ENCODE data around the gene MORN1.

Gene MORN1

GRCh38 chr1:2381741-2382620 is 9.4 kb downstream of the MORN1 start:
- TF ChIP-seq RARB (CRISPR knock-in tag; IDR thresholded peaks at IDR 0.05) (no peak), ZFP30 (CRISPR knock-in tag; IDR thresholded peaks at IDR 0.05) (no peak), OSR1 (CRISPR knock-in tag; IDR thresholded peaks at IDR 0.05) (no peak), PPARA (CRISPR knock-in tag; IDR thresholded peaks at IDR 0.05; ENCODE audit: borderline replicate concordance) (no peak), CREB5 (CRISPR knock-in tag; IDR thresholded peaks at IDR 0.05; ENCODE audit: low read depth) (no peak), ZNF8 (CRISPR knock-in tag; IDR thresholded peaks at IDR 0.05) (no peak)
- ATAC-seq: peak; percentile 98

DNA sequence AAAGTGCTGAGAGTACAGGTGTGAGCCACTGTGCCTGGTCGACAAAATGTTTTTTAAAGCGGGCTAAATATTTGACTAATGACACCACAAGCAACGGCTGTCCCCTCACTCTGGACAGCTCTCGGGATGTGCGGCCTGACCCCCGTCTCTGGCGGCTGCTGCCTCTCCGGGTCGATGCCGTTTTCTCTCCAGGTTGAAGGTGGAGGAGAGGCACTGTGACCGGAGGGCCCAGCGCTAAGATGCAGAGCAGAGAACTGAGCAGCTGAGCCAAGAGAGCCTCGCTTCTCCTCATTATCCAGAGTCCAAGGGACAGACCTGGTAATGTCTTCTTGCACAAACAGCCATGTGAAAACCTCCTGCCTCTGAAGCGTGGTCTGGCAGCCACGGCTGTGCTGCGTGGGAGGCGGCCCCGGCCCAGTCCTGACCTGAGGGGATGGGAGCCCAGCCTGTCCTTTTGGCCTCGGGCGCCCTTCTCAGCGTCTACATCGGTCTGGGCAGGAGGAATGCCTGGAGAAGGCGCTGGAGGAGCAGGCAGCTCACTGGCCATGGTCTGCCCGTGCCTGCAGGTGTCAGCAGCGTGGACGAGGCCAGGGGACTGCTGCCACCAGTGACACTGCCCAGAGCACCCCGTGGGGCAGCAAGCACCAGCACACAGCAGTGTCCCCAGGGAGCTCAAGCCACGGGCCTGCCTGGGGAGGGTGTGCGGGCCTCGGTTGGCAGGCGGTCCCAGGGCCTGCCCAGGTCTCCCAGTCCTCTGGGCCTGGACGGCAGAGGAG is 10.3 kb downstream of the MORN1 start:
- TF ChIP-seq CREB5 (CRISPR knock-in tag; IDR thresholded peaks at IDR 0.05; ENCODE audit: low read depth) (no peak), GLIS3 (CRISPR knock-in tag; IDR thresholded peaks at IDR 0.05) (no peak), ESRRG (CRISPR knock-in tag; IDR thresholded peaks at IDR 0.05) (no peak)
- ATAC-seq: no peak; the same call in 2 of the 3 replicates

- no peak for TF ChIP-seq ZNF8 (CRISPR knock-in tag; IDR thresholded peaks at IDR 0.05)
- no peak for TF ChIP-seq ZFP30 (CRISPR knock-in tag; IDR thresholded peaks at IDR 0.05)
- no peak for TF ChIP-seq OSR1 (CRISPR knock-in tag; IDR thresholded peaks at IDR 0.05)
- no peak for ATAC-seq
These were observed 11.5 kb downstream of the MORN1 start for GRCh38 chr1:2379733-2380404.

- TF ChIP-seq TOX (CRISPR knock-in tag; IDR thresholded peaks at IDR 0.05; ENCODE audit: borderline replicate concordance) (no peak), ZNF70 (CRISPR knock-in tag; IDR thresholded peaks at IDR 0.05) (no peak), SNAI2 (CRISPR knock-in tag; IDR thresholded peaks at IDR 0.05) (no peak), CSDC2 (CRISPR knock-in tag; IDR thresholded peaks at IDR 0.05) (no peak), ZC3H10 (CRISPR knock-in tag; IDR thresholded peaks at IDR 0.05) (no peak)
- TF ChIP-seq, protein P1, sequence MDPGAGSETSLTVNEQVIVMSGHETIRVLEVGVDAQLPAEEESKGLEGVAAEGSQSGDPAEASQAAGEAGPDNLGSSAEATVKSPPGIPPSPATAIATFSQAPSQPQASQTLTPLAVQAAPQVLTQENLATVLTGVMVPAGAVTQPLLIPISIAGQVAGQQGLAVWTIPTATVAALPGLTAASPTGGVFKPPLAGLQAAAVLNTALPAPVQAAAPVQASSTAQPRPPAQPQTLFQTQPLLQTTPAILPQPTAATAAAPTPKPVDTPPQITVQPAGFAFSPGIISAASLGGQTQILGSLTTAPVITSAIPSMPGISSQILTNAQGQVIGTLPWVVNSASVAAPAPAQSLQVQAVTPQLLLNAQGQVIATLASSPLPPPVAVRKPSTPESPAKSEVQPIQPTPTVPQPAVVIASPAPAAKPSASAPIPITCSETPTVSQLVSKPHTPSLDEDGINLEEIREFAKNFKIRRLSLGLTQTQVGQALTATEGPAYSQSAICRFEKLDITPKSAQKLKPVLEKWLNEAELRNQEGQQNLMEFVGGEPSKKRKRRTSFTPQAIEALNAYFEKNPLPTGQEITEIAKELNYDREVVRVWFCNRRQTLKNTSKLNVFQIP (CRISPR knock-in tag; IDR thresholded peaks at IDR 0.05; ENCODE audit: borderline replicate concordance, low read depth): no peak
- ATAC-seq: no peak
These were observed 12.2 kb downstream of the MORN1 start for GRCh38 chr1:2378956-2379732.

- no peak for ATAC-seq
- TF ChIP-seq, protein P2, sequence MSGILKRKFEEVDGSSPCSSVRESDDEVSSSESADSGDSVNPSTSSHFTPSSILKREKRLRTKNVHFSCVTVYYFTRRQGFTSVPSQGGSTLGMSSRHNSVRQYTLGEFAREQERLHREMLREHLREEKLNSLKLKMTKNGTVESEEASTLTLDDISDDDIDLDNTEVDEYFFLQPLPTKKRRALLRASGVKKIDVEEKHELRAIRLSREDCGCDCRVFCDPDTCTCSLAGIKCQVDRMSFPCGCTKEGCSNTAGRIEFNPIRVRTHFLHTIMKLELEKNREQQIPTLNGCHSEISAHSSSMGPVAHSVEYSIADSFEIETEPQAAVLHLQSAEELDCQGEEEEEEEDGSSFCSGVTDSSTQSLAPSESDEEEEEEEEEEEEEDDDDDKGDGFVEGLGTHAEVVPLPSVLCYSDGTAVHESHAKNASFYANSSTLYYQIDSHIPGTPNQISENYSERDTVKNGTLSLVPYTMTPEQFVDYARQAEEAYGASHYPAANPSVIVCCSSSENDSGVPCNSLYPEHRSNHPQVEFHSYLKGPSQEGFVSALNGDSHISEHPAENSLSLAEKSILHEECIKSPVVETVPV (CRISPR knock-in tag; IDR thresholded peaks at IDR 0.05): no peak
- TF ChIP-seq, protein P3, sequence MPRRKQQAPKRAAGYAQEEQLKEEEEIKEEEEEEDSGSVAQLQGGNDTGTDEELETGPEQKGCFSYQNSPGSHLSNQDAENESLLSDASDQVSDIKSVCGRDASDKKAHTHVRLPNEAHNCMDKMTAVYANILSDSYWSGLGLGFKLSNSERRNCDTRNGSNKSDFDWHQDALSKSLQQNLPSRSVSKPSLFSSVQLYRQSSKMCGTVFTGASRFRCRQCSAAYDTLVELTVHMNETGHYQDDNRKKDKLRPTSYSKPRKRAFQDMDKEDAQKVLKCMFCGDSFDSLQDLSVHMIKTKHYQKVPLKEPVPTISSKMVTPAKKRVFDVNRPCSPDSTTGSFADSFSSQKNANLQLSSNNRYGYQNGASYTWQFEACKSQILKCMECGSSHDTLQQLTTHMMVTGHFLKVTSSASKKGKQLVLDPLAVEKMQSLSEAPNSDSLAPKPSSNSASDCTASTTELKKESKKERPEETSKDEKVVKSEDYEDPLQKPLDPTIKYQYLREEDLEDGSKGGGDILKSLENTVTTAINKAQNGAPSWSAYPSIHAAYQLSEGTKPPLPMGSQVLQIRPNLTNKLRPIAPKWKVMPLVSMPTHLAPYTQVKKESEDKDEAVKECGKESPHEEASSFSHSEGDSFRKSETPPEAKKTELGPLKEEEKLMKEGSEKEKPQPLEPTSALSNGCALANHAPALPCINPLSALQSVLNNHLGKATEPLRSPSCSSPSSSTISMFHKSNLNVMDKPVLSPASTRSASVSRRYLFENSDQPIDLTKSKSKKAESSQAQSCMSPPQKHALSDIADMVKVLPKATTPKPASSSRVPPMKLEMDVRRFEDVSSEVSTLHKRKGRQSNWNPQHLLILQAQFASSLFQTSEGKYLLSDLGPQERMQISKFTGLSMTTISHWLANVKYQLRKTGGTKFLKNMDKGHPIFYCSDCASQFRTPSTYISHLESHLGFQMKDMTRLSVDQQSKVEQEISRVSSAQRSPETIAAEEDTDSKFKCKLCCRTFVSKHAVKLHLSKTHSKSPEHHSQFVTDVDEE (CRISPR knock-in tag; IDR thresholded peaks at IDR 0.05): no peak
- no peak for TF ChIP-seq CREB5 (CRISPR knock-in tag; IDR thresholded peaks at IDR 0.05; ENCODE audit: low read depth)
- no peak for TF ChIP-seq TCF4 (CRISPR knock-in tag; IDR thresholded peaks at IDR 0.05; ENCODE audit: borderline replicate concordance)
- TF ChIP-seq ISL1 (CRISPR knock-in tag; IDR thresholded peaks at IDR 0.05): no peak
- TF ChIP-seq CSDC2 (CRISPR knock-in tag; IDR thresholded peaks at IDR 0.05): no peak
- no peak for TF ChIP-seq ZNF8 (CRISPR knock-in tag; IDR thresholded peaks at IDR 0.05)
These were observed 12.9 kb downstream of the MORN1 start for GRCh38 chr1:2378441-2378851.
